Keratinocyte (primary cell): ENCODE results near the gene NAIF1. TPM values are rescaled to one million over a fixed set of nuclear protein-coding genes. Genes with fewer than 3 reads are reported as not detected.

Source experiments
- DNase-seq: peaks from one replicate; pipeline ENCODE4 v3.0.0-alpha.2; 2011; ENCODE audit warnings: low read depth, missing footprints, low spot score
- FAIRE-seq: peaks from 2 replicates; lab custom pipeline; 2011; peaks lifted over from hg19 to GRCh38; lab: Jason Lieb, UNC
- H2AFZ ChIP-seq: 2 replicates; pipeline ENCODE4 v1.6.0; 2012; ENCODE audit warnings: low read length, control low read depth, inconsistent platforms; ENCODE audit not compliant: control insufficient read depth
- H3K27ac ChIP-seq: 2 replicates; pipeline ENCODE4 v1.5.1; 2011; ENCODE audit warnings: low read length; ENCODE audit not compliant: control insufficient read depth, insufficient read depth
- H3K27me3 ChIP-seq: 3 replicates; pipeline ENCODE4 v1.6.0; 2011; ENCODE audit warnings: low read length; ENCODE audit not compliant: control insufficient read depth, insufficient read depth; ENCODE audit errors: extremely low read depth
- H3K36me3 ChIP-seq, 2 experiments: 2 replicates in 1 of 2; 3 replicates in 1 of 2; pipeline ENCODE4 v1.5.1; 2011; ENCODE audit warnings: low read length in 2 of 2, mild to moderate bottlenecking in 1 of 2; ENCODE audit not compliant: control insufficient read depth in 2 of 2, insufficient read depth in 2 of 2; ENCODE audit errors: extremely low read depth in 1 of 2
- H3K4me1 ChIP-seq: 3 replicates; pipeline ENCODE4 v1.5.1; 2011; ENCODE audit warnings: low read length; ENCODE audit not compliant: control insufficient read depth, insufficient read depth; ENCODE audit errors: extremely low read depth
- H3K4me2 ChIP-seq: 3 replicates; pipeline ENCODE4 v1.6.0; 2011; ENCODE audit warnings: low read depth, low read length; ENCODE audit not compliant: control insufficient read depth, insufficient read depth; ENCODE audit errors: extremely low read depth
- H3K4me3 ChIP-seq, 3 experiments: fragments of 200-600 bp in 1 of 3; sonication (generic) in 1 of 3; 2 replicates in 2 of 3; 3 replicates in 1 of 3; pipeline ENCODE4 v1.5.1; 2011 to 2016; ENCODE audit warnings: low read length in 3 of 3, mild to moderate bottlenecking in 3 of 3, control low read depth in 2 of 3, inconsistent platforms in 1 of 3, low read depth in 1 of 3, mixed read lengths in 1 of 3, mixed run types in 1 of 3, moderate library complexity in 1 of 3; ENCODE audit not compliant: control insufficient read depth in 2 of 3, insufficient read depth in 2 of 3; ENCODE audit errors: extremely low read depth in 1 of 3
- H3K79me2 ChIP-seq: 2 replicates; pipeline ENCODE4 v1.6.0; 2012; ENCODE audit warnings: low read length; ENCODE audit not compliant: control insufficient read depth, insufficient read depth
- H3K9ac ChIP-seq: 3 replicates; pipeline ENCODE4 v1.6.0; 2011; ENCODE audit warnings: low read length; ENCODE audit not compliant: control insufficient read depth, insufficient read depth; ENCODE audit errors: extremely low read depth
- H3K9me1 ChIP-seq: 3 replicates; pipeline ENCODE4 v1.6.0; 2011; ENCODE audit warnings: low read length; ENCODE audit not compliant: control insufficient read depth, insufficient read depth; ENCODE audit errors: extremely low read depth
- H3K9me3 ChIP-seq: 2 replicates; pipeline ENCODE4 v1.5.1; 2012; ENCODE audit warnings: low read depth, low read length; ENCODE audit not compliant: control insufficient read depth
- H4K20me1 ChIP-seq: 3 replicates; pipeline ENCODE4 v1.6.0; 2011; ENCODE audit warnings: low read length; ENCODE audit not compliant: control insufficient read depth, insufficient read depth; ENCODE audit errors: extremely low read depth
- CTCF ChIP-seq, 3 experiments: IDR thresholded peaks in 1 of 3; conservative IDR thresholded peaks in 1 of 3; optimal IDR thresholded peaks in 1 of 3; 2 replicates in 2 of 3; 3 replicates in 1 of 3; pipeline versions ENCODE3 to v1.5.1; 2011; ENCODE audit warnings: low read length in 3 of 3, mild to moderate bottlenecking in 3 of 3, moderate library complexity in 2 of 3, control low read depth in 1 of 3, inconsistent platforms in 1 of 3; ENCODE audit not compliant: insufficient read depth in 2 of 3; ENCODE audit errors: extremely low read depth in 1 of 3
- EZH2 ChIP-seq: IDR thresholded peaks from one replicate; pipeline ENCODE4 v1.6.1; 2012; ENCODE audit warnings: inconsistent platforms, mild to moderate bottlenecking, low read length, moderate library complexity
- dilution Hi-C: fragments of 300-500 bp; cut with MboI; formaldehyde crosslinking; loops from one replicate; pipeline ENCODE4 v1.7.0; 2020; ENCODE audit warnings: low sequenced_read_pairs; ENCODE audit not compliant: extremely low pct_ligation_motif_present
- polyA plus RNA-seq, 5 experiments: library from polyadenylated mRNA; depleted of rRNA in 3 of 5; stranded (reverse) in 3 of 5; stranded (forward) in 1 of 5; unstranded in 1 of 5; fragments of >200 nt; gene quantifications; 1 replicate in 1 of 5; 2 replicates in 3 of 5; 3 replicates in 1 of 5; pipeline versions ENCODE4 v1.2.1 to v1.2.3, GENCODE V29; 2011 to 2012; ENCODE audit warnings: missing spikeins in 2 of 5, low read depth in 1 of 5, low replicate concordance in 1 of 5

Gene NAIF1
- polyA plus RNA-seq, 1 donor (not counting 4 experiments of a cell fraction or from before 2014, with no cell fraction given): 6.3 TPM

GRCh38 chr9:128015696-128016095 lies 51.4 kb downstream of the NAIF1 start:
- DNase-seq (no peak), FAIRE-seq (no peak)
- dilution Hi-C loops: no loop called here
- H3K9me1 ChIP-seq: no peaks in the 10 kb centered on the region
- H3K79me2 ChIP-seq: no peaks in the 10 kb centered on the region
- no peak overlapping the region for H3K27ac ChIP-seq
- H3K9ac ChIP-seq: no peak overlapping the region
- no peak overlapping the region for H3K4me3 ChIP-seq
- H3K4me1 ChIP-seq: no peaks in the 10 kb centered on the region
- no peaks in the 10 kb centered on the region for H3K9me3 ChIP-seq
- no peak overlapping the region for H2AFZ ChIP-seq
- no peak for TF ChIP-seq EZH2
- TF ChIP-seq CTCF (optimal IDR thresholded peaks at IDR 0.05 in 1 of 3, IDR thresholded peaks at IDR 0.05 in 1 of 3, conservative IDR thresholded peaks at IDR 0.05 in 1 of 3; ENCODE audit: extremely low read depth in 1 of 3, insufficient read depth in 2 of 3, low read length in 3 of 3): no peak
- H3K4me2 ChIP-seq: no peak overlapping the region
- H3K36me3 ChIP-seq: no peaks in the 10 kb centered on the region
- no peaks in the 10 kb centered on the region for H3K27me3 ChIP-seq
- no peaks in the 10 kb centered on the region for H4K20me1 ChIP-seq

Other genes starting within 250 kb of the NAIF1 start
- gene ENG, start 212.7 kb downstream of the NAIF1 start, polyA plus RNA-seq: 0.22 to 0.86 TPM (median 0.33 TPM) in 3 replicates
- 40.2 to 53.8 TPM (median 46.5 TPM) in 3 replicates for gene AK1, start 189.6 kb downstream of the NAIF1 start, polyA plus RNA-seq
- 20.1 to 55.8 TPM (median 21.1 TPM) in 3 replicates for gene ST6GALNAC6, start 167.7 kb downstream of the NAIF1 start, polyA plus RNA-seq
- 5.8 to 10.8 TPM (median 8.9 TPM) in 3 replicates for gene ST6GALNAC4, start 150.3 kb downstream of the NAIF1 start, polyA plus RNA-seq
- 2.4 to 5.2 TPM (median 4.4 TPM) in 3 replicates for gene PIP5KL1, start 136.5 kb downstream of the NAIF1 start, polyA plus RNA-seq
- gene DPM2, start 129.5 kb downstream of the NAIF1 start, polyA plus RNA-seq: 31.1 to 35.4 TPM (median 34.7 TPM) in 3 replicates
- 3.7 to 8.6 TPM (median 7.0 TPM) in 3 replicates for gene EEIG1, start 86.3 kb downstream of the NAIF1 start, polyA plus RNA-seq
- 4.1 to 7.9 TPM (median 6.5 TPM) in 3 replicates for gene SLC25A25, start 912 bp upstream of the NAIF1 start, polyA plus RNA-seq
- 61.3 to 71.3 TPM (median 68.7 TPM) in 3 replicates for gene PTGES2, start 60.4 kb upstream of the NAIF1 start, polyA plus RNA-seq
- 28.9 to 77.4 TPM (median 67.4 TPM) in 3 replicates for gene LCN2, start 82.1 kb upstream of the NAIF1 start, polyA plus RNA-seq
- 35.9 to 89.0 TPM (median 50.9 TPM) in 3 replicates for gene BBLN, start 92.9 kb upstream of the NAIF1 start, polyA plus RNA-seq
- gene CIZ1, start 124.3 kb upstream of the NAIF1 start, polyA plus RNA-seq: 23.5 to 30.9 TPM (median 28.1 TPM) in 3 replicates
- gene DNM1, start 136.1 kb upstream of the NAIF1 start, polyA plus RNA-seq: 0.25 to 0.34 TPM (median 0.31 TPM) in 3 replicates
- 31.9 to 48.8 TPM (median 41.6 TPM) in 3 replicates for gene GOLGA2, start 208.7 kb upstream of the NAIF1 start, polyA plus RNA-seq
- 35.9 to 39.4 TPM (median 38.4 TPM) in 3 replicates for gene SWI5, start 209.0 kb upstream of the NAIF1 start, polyA plus RNA-seq